Adrenal gland (tissue), 12 donors: Measurements from ENCODE around the gene RPS6KA2. TPM values are rescaled to one million over a fixed set of nuclear protein-coding genes. Genes with fewer than 3 reads are reported as not detected.

Experiments used
- DNase-seq, 7 donors: peaks; one replicate each; pipeline ENCODE4 v3.0.0-alpha.2; 2019 to 2020
- H3K27ac ChIP-seq, 5 donors: fragments of 200-600 bp; sonication (generic) in 4 of 5; 1 replicate in 3 of 5; 2 replicates in 2 of 5; pipeline versions ENCODE4 v1.5.1 to v1.8.0; 2016 to 2020; ENCODE audit warnings: mild to moderate bottlenecking in 1 of 5
- H3K27me3 ChIP-seq: fragments of 200-600 bp; 2 replicates; pipeline ENCODE4 v1.8.0; 2021
- H3K36me3 ChIP-seq, 2 donors: fragments of 200-600 bp; replicated peaks in 1 of 2; 1 replicate in 1 of 2; 2 replicates in 1 of 2; pipeline versions ENCODE4 v1.5.1 to v1.8.0; 2018 to 2022
- H3K4me1 ChIP-seq, 2 donors: fragments of 200-600 bp; replicated peaks in 1 of 2; 1 replicate in 1 of 2; 2 replicates in 1 of 2; pipeline versions ENCODE4 v1.5.1 to v1.8.0; 2018 to 2021
- H3K4me3 ChIP-seq, 4 donors: fragments of 200-600 bp; sonication (generic) in 3 of 4; one replicate each; pipeline ENCODE4 v1.5.1; 2016 to 2018
- H3K9me3 ChIP-seq, 3 donors: fragments of 200-600 bp; sonication (generic) in 1 of 3; replicated peaks in 1 of 3; 1 replicate in 2 of 3; 2 replicates in 1 of 3; pipeline versions ENCODE4 v1.5.1 to v1.8.0; 2016 to 2021
- POLR2A ChIP-seq, 2 donors: fragments of 450-650 bp; IDR thresholded peaks; one replicate each; pipeline ENCODE4 v1.6.1; 2017; ENCODE audit warnings: antibody characterized with exemption in 2 of 2, mild to moderate bottlenecking in 2 of 2, moderate library complexity in 1 of 2
- WGBS, 4 donors: extraction: QIAGEN DNeasy Blood & Tissue Kit in 2 of 4; methylation state at CpG; one replicate each; pipeline versions ENCODE4 v1.1.5 to v1.1.7; 2013 to 2017; 5-methylcytosine and 5-hydroxymethylcytosine counted together
- intact Hi-C, 2 donors: fragments of 100-400 bp; cut with DNase I; formaldehyde crosslinking; loops; one replicate each; pipeline versions ENCODE4 v1.14.1 to v1.15.0; 2022 to 2023
- polyA plus RNA-seq, 3 donors: library from polyadenylated mRNA; stranded (reverse); fragments of 200-250 nt in 2 of 3; fragments of 350-450 nt in 1 of 3; fragmentation: Illumina TruSeq in 1 of 3; extraction: RNeasy Lipid Tissue Mini Kit (QIAGEN cat#74804) in 1 of 3; gene quantifications; one replicate each; pipeline ENCODE4 v1.2.3, GENCODE V29; 2013 to 2014
- total RNA-seq, 9 donors: library from RNA; depleted of rRNA in 4 of 9; stranded (reverse); fragments of >200 nt in 4 of 9; fragments of 120-200 nt in 1 of 9; fragmentation: NEBNext Ultra II Directional in 1 of 9; extraction: Animal tissue kit (Norgen Biotek cat#: 25700) in 1 of 9; gene quantifications; one replicate each; pipeline versions ENCODE4 v1.1.0 to v1.2.4, GENCODE V29; 2013 to 2023
- TF ChIP-seq, protein P1 (sequence below), 6 experiments: fragments of 450-650 bp in 4 of 6; fragments of 200-600 bp in 2 of 6; sonication (generic) in 1 of 6; IDR thresholded peaks; 1 replicate in 5 of 6; 2 replicates in 1 of 6; pipeline versions ENCODE4 v1.5.1 to v1.8.0; 2016 to 2021; ENCODE audit warnings: antibody characterized with exemption in 6 of 6, mild to moderate bottlenecking in 2 of 6, moderate library complexity in 1 of 6
- donor health status: healthy with polysubstance abuse.
- donor health status: Bipolar disorder and iron deficiency.
- donor health status: DM: yes; HTN: yes; CAD: no.
- donor health status: DM: no; HTN: no; CAD: no.
- donor health status: DM: no; HTN: no; CAD: no.
- donor health status: DM: yes; HTN: yes; CAD: no.

The RPS6KA2 gene
- total and polyA plus RNA-seq, 12 donors, result 7.0 to 40.4 (median 26.2) TPM

GRCh38 chr6:166595949-166596348, 31.1 kb downstream of the RPS6KA2 start:
- no peak for TF ChIP-seq POLR2A (IDR thresholded peaks at IDR 0.05)
- TF ChIP-seq, protein P1, sequence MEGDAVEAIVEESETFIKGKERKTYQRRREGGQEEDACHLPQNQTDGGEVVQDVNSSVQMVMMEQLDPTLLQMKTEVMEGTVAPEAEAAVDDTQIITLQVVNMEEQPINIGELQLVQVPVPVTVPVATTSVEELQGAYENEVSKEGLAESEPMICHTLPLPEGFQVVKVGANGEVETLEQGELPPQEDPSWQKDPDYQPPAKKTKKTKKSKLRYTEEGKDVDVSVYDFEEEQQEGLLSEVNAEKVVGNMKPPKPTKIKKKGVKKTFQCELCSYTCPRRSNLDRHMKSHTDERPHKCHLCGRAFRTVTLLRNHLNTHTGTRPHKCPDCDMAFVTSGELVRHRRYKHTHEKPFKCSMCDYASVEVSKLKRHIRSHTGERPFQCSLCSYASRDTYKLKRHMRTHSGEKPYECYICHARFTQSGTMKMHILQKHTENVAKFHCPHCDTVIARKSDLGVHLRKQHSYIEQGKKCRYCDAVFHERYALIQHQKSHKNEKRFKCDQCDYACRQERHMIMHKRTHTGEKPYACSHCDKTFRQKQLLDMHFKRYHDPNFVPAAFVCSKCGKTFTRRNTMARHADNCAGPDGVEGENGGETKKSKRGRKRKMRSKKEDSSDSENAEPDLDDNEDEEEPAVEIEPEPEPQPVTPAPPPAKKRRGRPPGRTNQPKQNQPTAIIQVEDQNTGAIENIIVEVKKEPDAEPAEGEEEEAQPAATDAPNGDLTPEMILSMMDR (IDR thresholded peaks at IDR 0.05), result no peak
- H3K36me3 ChIP-seq, result no peaks in the 10 kb centered on the region
- intact Hi-C loops, result no loop called here
- H3K4me1 ChIP-seq, result peaks cover 0 to 6% of the 10 kb centered on the region in 2 donors
- H3K27me3 ChIP-seq, result no peaks in the 10 kb centered on the region
- peaks cover 0 to 5% (median 0%) of the 10 kb centered on the region in 3 donors for H3K9me3 ChIP-seq
- 91 to 95% (median 93%) methylated on average over 6 of the region's 6 CpGs for WGBS, 4 donors
- no peak for DNase-seq
- H3K27ac ChIP-seq, result no peak overlapping the region
- H3K4me3 ChIP-seq, result no peak overlapping the region

DNA sequence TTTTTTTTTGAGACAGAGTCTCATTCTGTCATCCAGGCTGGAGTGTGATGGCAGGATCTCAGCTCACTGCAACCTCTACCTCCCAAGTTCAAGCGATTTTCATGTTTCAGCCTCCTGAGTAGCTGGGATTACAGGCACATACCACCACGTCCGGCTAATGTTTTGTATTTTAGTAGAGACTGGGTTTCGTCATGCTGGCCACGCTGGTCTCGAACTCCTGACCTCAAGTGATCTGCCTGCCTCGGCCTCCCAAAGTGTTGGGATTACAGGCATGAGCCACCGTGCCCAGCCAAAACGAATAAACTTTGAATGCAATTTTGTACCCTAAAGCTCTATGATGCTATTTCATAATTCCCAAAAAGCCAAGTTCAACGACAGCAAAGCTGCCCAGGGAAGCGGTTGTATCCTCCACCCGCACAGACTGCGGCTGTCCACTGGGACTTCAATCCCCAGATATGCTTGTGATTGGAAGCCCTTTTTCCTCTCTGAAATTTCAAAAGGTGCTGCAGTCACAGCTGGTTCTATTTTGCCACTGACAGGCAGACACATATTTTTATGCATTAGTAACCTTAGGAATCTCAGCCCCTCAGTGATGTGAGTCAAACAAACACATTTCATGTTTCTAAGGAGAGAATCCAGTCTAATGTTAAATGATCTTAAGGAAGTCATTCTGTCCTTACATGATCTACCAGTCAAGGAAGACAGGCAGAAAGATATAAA, 31.8 kb downstream of the RPS6KA2 start:
- Histone ChIP-seq H3K27ac (no peak overlapping the region), H3K27me3 (no peaks in the 10 kb centered on the region), H3K4me1 (peaks cover 0 to 4% of the 10 kb centered on the region in 2 donors), H3K4me3 (no peak overlapping the region), H3K9me3 (peaks cover 0 to 5% (median 0%) of the 10 kb centered on the region in 3 donors), H3K36me3 (no peaks in the 10 kb centered on the region)
- 89 to 93% (median 93%) methylated on average over 13 of the region's 13 CpGs for WGBS, 4 donors
- intact Hi-C loops, result no loop called here
- TF ChIP-seq POLR2A (IDR thresholded peaks at IDR 0.05), result no peak
- TF ChIP-seq, protein P1 (IDR thresholded peaks at IDR 0.05), result no peak
- DNase-seq, result no peak

- 89 to 93% (median 92%) methylated on average over 9 of the region's 9 CpGs for WGBS, 4 donors
- intact Hi-C loops, result no loop called here
- peaks cover 0 to 5% (median 0%) of the 10 kb centered on the region in 3 donors for H3K9me3 ChIP-seq
- peaks cover 0 to 13% of the 10 kb centered on the region in 2 donors for H3K4me1 ChIP-seq
- H3K27ac ChIP-seq, result no peak overlapping the region
- no peak for TF ChIP-seq POLR2A (IDR thresholded peaks at IDR 0.05)
- TF ChIP-seq, protein P1 (IDR thresholded peaks at IDR 0.05), result no peak
- no peak for DNase-seq
- no peak overlapping the region for H3K4me3 ChIP-seq
- H3K27me3 ChIP-seq, result no peaks in the 10 kb centered on the region
- H3K36me3 ChIP-seq, result no peaks in the 10 kb centered on the region
Observed at GRCh38 chr6:166592821-166593220, 34.2 kb downstream of the RPS6KA2 start.

DNA sequence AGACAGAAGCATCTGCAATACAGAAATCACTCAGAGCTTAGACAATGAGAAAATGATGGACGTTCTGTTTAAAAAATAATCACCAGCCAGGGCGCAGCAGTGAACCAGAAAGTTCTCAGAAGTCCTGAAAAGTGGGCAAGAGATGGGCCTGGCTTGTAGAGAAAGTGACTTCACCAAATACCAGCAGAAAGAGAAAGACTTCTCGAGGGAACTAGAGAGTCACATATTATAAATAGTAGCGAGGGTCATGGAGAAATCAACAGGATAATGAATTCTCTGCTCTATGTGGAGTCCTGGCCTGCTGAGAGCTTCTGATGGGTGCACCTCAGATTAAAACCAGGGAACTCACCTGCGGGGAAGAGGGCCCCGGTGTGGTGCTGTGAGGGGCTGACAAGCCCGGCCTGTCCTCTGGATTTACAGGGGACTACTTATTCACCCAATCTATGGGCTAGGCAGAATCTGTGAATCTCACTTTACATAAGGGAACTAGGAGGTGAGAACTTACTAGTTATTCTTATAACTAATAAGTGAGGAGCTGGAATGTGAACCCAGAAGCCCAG, 35.0 kb downstream of the RPS6KA2 start:
- no peak for TF ChIP-seq POLR2A (IDR thresholded peaks at IDR 0.05)
- TF ChIP-seq, protein P1 (IDR thresholded peaks at IDR 0.05), result no peak
- Histone ChIP-seq H3K27me3 (no peaks in the 10 kb centered on the region), H3K9me3 (peaks cover 0 to 5% (median 0%) of the 10 kb centered on the region in 3 donors), H3K4me3 (no peak overlapping the region), H3K27ac (no peak overlapping the region), H3K4me1 (peaks cover 0 to 13% of the 10 kb centered on the region in 2 donors), H3K36me3 (no peaks in the 10 kb centered on the region)
- intact Hi-C loops, result no loop called here
- 91 to 93% (median 93%) methylated on average over 7 of the region's 7 CpGs for WGBS, 4 donors
- DNase-seq, result no peak
